ENCODE data around the gene KDM1B. TPM values are rescaled to one million over a fixed set of nuclear protein-coding genes. Genes with fewer than 3 reads are reported as not detected.

KDM1B gene
- total and polyA plus RNA-seq, 2 donors (not counting 1 experiment from before 2014, with no cell fraction given): 12.0 to 26.1 TPM

DNA sequence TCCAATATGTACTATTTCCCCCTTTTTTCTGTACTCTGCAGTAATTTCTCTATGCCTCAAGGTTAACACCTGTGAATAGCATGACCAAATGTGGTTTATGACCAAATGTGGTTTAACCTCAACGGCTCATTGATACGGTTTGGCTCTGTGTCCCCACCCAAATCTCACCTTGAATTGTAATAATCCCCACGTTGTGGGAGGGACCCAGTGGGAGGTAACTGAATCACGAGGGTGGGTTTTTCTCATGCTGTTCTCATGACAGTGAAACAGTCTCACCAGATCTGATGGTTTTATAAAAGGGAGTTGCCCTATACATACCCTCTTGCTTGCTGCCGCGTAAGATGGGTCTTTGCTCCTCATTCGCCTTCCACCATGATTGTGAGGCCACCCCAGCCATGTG lies 90.4 kb downstream of the KDM1B start:
- H3K27me3 ChIP-seq (ENCODE audit: control insufficient read depth, insufficient read depth, low read length): no peaks in the 10 kb centered on the region
- H3K4me2 ChIP-seq (ENCODE audit: extremely low read depth, insufficient read depth, low read length): no peak overlapping the region
- no peaks in the 10 kb centered on the region for H3K9me3 ChIP-seq (ENCODE audit: control insufficient read depth, insufficient read depth, low read depth, low read length)
- H2AFZ ChIP-seq (ENCODE audit: low read length): no peak overlapping the region
- no peak overlapping the region for H3K27ac ChIP-seq (ENCODE audit: insufficient read depth, low read length)
- H3K79me2 ChIP-seq (ENCODE audit: control insufficient read depth, insufficient read depth, low read length): peaks cover 43% of the 10 kb centered on the region
- TF ChIP-seq, protein P1, sequence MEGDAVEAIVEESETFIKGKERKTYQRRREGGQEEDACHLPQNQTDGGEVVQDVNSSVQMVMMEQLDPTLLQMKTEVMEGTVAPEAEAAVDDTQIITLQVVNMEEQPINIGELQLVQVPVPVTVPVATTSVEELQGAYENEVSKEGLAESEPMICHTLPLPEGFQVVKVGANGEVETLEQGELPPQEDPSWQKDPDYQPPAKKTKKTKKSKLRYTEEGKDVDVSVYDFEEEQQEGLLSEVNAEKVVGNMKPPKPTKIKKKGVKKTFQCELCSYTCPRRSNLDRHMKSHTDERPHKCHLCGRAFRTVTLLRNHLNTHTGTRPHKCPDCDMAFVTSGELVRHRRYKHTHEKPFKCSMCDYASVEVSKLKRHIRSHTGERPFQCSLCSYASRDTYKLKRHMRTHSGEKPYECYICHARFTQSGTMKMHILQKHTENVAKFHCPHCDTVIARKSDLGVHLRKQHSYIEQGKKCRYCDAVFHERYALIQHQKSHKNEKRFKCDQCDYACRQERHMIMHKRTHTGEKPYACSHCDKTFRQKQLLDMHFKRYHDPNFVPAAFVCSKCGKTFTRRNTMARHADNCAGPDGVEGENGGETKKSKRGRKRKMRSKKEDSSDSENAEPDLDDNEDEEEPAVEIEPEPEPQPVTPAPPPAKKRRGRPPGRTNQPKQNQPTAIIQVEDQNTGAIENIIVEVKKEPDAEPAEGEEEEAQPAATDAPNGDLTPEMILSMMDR (conservative IDR thresholded peaks at IDR 0.05 in 1 of 2, IDR thresholded peaks at IDR 0.05 in 1 of 2; ENCODE audit: low read depth in 1 of 2, low read length in 2 of 2): no peak
- TF ChIP-seq EZH2 (IDR thresholded peaks at IDR 0.05; ENCODE audit: low read length, missing control alignments): no peak
- no peak overlapping the region for H3K4me3 ChIP-seq (replicated peaks in 1 of 4; ENCODE audit: control extremely low read depth in 1 of 4, insufficient read depth in 1 of 4, low read depth in 3 of 4, low read length in 4 of 4)
- H3K36me3 ChIP-seq (ENCODE audit: control insufficient read depth, insufficient read depth, low read length): peaks cover 3% of the 10 kb centered on the region
- no peaks in the 10 kb centered on the region for H4K20me1 ChIP-seq (ENCODE audit: control insufficient read depth, extremely low read depth, insufficient read depth, low read length)
- no peak overlapping the region for H3K9ac ChIP-seq (ENCODE audit: insufficient read depth, low read length)
- DNase-seq (ENCODE audit: low read depth in 2 of 2): no peak
- peaks cover 4% of the 10 kb centered on the region for H3K4me1 ChIP-seq (ENCODE audit: control insufficient read depth, extremely low read depth, insufficient read depth, low read length)

DNA sequence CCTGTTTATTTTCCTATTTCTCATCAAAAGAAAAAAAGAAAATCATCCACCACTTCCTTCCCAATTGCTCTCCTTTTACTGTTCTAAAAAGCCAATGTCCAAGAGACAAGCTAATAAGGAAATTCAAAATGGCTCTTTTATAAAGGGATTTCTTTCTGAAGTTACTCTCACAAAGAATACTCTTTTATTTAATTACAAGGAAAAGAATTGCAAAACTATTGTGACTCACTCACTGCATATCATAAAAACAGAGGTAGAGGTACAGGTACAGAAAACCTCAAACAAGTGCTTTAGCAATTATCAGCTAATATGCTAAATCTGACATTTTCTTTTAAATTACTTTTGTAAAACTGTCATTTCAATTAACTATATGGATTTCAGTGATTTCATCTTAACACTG lies 91.0 kb downstream of the KDM1B start:
- no peak for DNase-seq (ENCODE audit: low read depth in 2 of 2)
- Histone ChIP-seq H3K9ac (ENCODE audit: insufficient read depth, low read length) (no peak overlapping the region), H3K4me2 (ENCODE audit: extremely low read depth, insufficient read depth, low read length) (no peak overlapping the region), H3K27me3 (ENCODE audit: control insufficient read depth, insufficient read depth, low read length) (no peaks in the 10 kb centered on the region), H3K4me1 (ENCODE audit: control insufficient read depth, extremely low read depth, insufficient read depth, low read length) (peaks cover 4% of the 10 kb centered on the region), H2AFZ (ENCODE audit: low read length) (no peak overlapping the region), H3K9me3 (ENCODE audit: control insufficient read depth, insufficient read depth, low read depth, low read length) (no peaks in the 10 kb centered on the region), H4K20me1 (ENCODE audit: control insufficient read depth, extremely low read depth, insufficient read depth, low read length) (no peaks in the 10 kb centered on the region), H3K27ac (ENCODE audit: insufficient read depth, low read length) (no peak overlapping the region), H3K4me3 (replicated peaks in 1 of 4; ENCODE audit: control extremely low read depth in 1 of 4, insufficient read depth in 1 of 4, low read depth in 3 of 4, low read length in 4 of 4) (no peak overlapping the region), H3K36me3 (ENCODE audit: control insufficient read depth, insufficient read depth, low read length) (peaks cover 3% of the 10 kb centered on the region), H3K79me2 (ENCODE audit: control insufficient read depth, insufficient read depth, low read length) (peaks cover 41% of the 10 kb centered on the region)
- no peak for TF ChIP-seq EZH2 (IDR thresholded peaks at IDR 0.05; ENCODE audit: low read length, missing control alignments)
- TF ChIP-seq, protein P1 (conservative IDR thresholded peaks at IDR 0.05 in 1 of 2, IDR thresholded peaks at IDR 0.05 in 1 of 2; ENCODE audit: low read depth in 1 of 2, low read length in 2 of 2): no peak

DNA sequence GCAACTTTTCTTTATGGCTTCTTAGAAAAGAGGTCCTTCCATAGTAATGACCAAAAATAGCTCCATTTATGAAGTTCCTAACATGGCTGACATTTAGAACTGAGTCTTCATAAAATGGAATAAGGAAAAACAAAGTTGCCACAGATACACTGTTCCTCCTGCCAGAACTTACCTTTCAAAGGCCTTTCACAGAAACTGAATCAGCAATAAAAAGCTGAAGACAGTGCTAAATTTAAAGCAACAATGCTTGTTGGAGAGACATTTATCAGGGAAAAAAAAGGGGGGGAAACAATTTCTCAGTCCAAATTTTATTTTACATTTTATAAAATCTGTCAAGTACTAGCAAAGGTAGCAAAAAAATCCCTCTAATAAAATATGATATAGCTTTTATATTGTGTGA lies 91.8 kb downstream of the KDM1B start:
- H3K9me3 ChIP-seq (ENCODE audit: control insufficient read depth, insufficient read depth, low read depth, low read length): no peaks in the 10 kb centered on the region
- H2AFZ ChIP-seq (ENCODE audit: low read length): no peak overlapping the region
- peaks cover 3% of the 10 kb centered on the region for H3K36me3 ChIP-seq (ENCODE audit: control insufficient read depth, insufficient read depth, low read length)
- no peak for DNase-seq (ENCODE audit: low read depth in 2 of 2)
- no peak overlapping the region for H3K27ac ChIP-seq (ENCODE audit: insufficient read depth, low read length)
- no peaks in the 10 kb centered on the region for H4K20me1 ChIP-seq (ENCODE audit: control insufficient read depth, extremely low read depth, insufficient read depth, low read length)
- peaks cover 44% of the 10 kb centered on the region for H3K79me2 ChIP-seq (ENCODE audit: control insufficient read depth, insufficient read depth, low read length)
- no peak overlapping the region for H3K4me2 ChIP-seq (ENCODE audit: extremely low read depth, insufficient read depth, low read length)
- no peak overlapping the region for H3K9ac ChIP-seq (ENCODE audit: insufficient read depth, low read length)
- H3K27me3 ChIP-seq (ENCODE audit: control insufficient read depth, insufficient read depth, low read length): no peaks in the 10 kb centered on the region
- H3K4me3 ChIP-seq (replicated peaks in 1 of 4; ENCODE audit: control extremely low read depth in 1 of 4, insufficient read depth in 1 of 4, low read depth in 3 of 4, low read length in 4 of 4): no peak overlapping the region
- no peak for TF ChIP-seq EZH2 (IDR thresholded peaks at IDR 0.05; ENCODE audit: low read length, missing control alignments)
- TF ChIP-seq, protein P1 (conservative IDR thresholded peaks at IDR 0.05 in 1 of 2, IDR thresholded peaks at IDR 0.05 in 1 of 2; ENCODE audit: low read depth in 1 of 2, low read length in 2 of 2): no peak
- peaks cover 4% of the 10 kb centered on the region for H3K4me1 ChIP-seq (ENCODE audit: control insufficient read depth, extremely low read depth, insufficient read depth, low read length)
